AG04449 (cell line): Measurements from ENCODE around the gene UQCC3.

Source experiments
- CTCF ChIA-PET: fragments of 350-600 bp; formaldehyde crosslinking; extraction: SDS; loops from one replicate; lab custom pipeline; 2021; ENCODE audit warnings: antibody characterized with exemption; lab: Yijun Ruan, JAX
- POLR2A ChIA-PET: fragments of 400-600, 350-600 bp; formaldehyde crosslinking; extraction: SDS; loops from one replicate; lab custom pipeline; 2020; ENCODE audit warnings: antibody characterized with exemption, inconsistent platforms; lab: Yijun Ruan, JAX
- DNase-seq: peaks from one replicate; pipeline ENCODE4 v3.0.0-alpha.2; 2010; ENCODE audit warnings: low read depth, low spot score
- H3K4me3 ChIP-seq: 2 replicates; pipeline ENCODE4 v1.5.1; 2011; ENCODE audit warnings: low read depth, mild to moderate bottlenecking, control low read depth, low read length
- CTCF ChIP-seq: IDR thresholded peaks from one replicate; pipeline ENCODE4 v1.5.1; 2011; ENCODE audit warnings: mild to moderate bottlenecking, moderate library complexity, low read length, control low read depth, inconsistent platforms; ENCODE audit not compliant: insufficient read depth; ENCODE audit errors: missing control alignments

UQCC3 gene

GRCh38 chr11:62719302-62719978, 48.0 kb downstream of the UQCC3 start:
- no peak for TF ChIP-seq CTCF
- CTCF ChIA-PET, result interaction anchor here (1.8 kb wide), 1 partner anchor 9 kb away, joined by 4 read pairs; no protein-coding TSS in a partner anchor
- POLR2A ChIA-PET, result interaction anchor here (1.1 kb wide), 1 partner anchor 29 kb away, joined by 3 read pairs; no protein-coding TSS in a partner anchor
- H3K4me3 ChIP-seq, result no peak overlapping the region
- DNase-seq, result no peak

- no peak overlapping the region for H3K4me3 ChIP-seq
- CTCF ChIA-PET, result interaction anchor here (0.8 to 1.0 kb wide), 2 partner anchors 41 to 42 kb away, joined by 3 to 4 read pairs; no protein-coding TSS in a partner anchor
- no peak for TF ChIP-seq CTCF
- DNase-seq, result no peak
- POLR2A ChIA-PET, result no interaction called here
Measured at GRCh38 chr11:62721994-62722393, 50.5 kb downstream of the UQCC3 start.
